Measurements from ENCODE around the gene SNCA.

DNA sequence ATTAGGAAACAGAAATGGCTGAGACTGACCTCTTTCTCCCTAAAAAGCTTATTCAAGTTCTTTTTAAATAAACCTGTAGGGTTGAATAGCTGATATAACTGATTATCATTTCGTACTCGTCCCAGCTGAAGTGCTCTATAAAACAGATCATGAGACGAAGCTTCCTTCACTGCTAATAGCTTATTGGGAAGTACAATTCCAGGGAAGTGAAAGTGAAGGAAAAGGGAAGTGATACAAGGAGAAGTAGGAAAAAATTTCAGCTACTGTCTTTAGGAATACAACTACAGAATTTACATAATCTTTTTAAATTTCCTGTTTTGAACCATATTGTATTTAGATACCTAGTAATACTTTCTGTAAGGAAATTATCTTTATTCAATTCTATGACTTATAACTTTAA is 103.0 kb downstream of the SNCA start:
- TF ChIP-seq, protein P1, sequence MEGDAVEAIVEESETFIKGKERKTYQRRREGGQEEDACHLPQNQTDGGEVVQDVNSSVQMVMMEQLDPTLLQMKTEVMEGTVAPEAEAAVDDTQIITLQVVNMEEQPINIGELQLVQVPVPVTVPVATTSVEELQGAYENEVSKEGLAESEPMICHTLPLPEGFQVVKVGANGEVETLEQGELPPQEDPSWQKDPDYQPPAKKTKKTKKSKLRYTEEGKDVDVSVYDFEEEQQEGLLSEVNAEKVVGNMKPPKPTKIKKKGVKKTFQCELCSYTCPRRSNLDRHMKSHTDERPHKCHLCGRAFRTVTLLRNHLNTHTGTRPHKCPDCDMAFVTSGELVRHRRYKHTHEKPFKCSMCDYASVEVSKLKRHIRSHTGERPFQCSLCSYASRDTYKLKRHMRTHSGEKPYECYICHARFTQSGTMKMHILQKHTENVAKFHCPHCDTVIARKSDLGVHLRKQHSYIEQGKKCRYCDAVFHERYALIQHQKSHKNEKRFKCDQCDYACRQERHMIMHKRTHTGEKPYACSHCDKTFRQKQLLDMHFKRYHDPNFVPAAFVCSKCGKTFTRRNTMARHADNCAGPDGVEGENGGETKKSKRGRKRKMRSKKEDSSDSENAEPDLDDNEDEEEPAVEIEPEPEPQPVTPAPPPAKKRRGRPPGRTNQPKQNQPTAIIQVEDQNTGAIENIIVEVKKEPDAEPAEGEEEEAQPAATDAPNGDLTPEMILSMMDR (IDR thresholded peaks at IDR 0.05; ENCODE audit: control extremely low read depth in 1 of 3, insufficient read depth in 1 of 3, low read depth in 1 of 3, low read length in 3 of 3), result no peak
- TF ChIP-seq MAFK (IDR thresholded peaks at IDR 0.05; ENCODE audit: low read depth, low read length), result no peak
- no peak for TF ChIP-seq POLR2A (IDR thresholded peaks at IDR 0.05; ENCODE audit: control extremely low read depth in 1 of 2, low read depth in 2 of 2, low read length in 2 of 2)
- TF ChIP-seq EP300 (IDR thresholded peaks at IDR 0.05; ENCODE audit: borderline replicate concordance in 1 of 2, low read depth in 2 of 2, low read length in 2 of 2), result no peak
